H9 (cell line): ENCODE measurements around the gene TMEM47. TPM values are rescaled to one million over a fixed set of nuclear protein-coding genes. Genes with fewer than 3 reads are reported as not detected.
A peak's percentile ranks its signal among the peaks of the same experiment; 100 is the strongest.

ENCODE experiments used
- DNase-seq: peaks from one replicate; pipeline ENCODE4 v3.0.0-alpha.2; 2017
- H2AFZ ChIP-seq: one replicate; pipeline ENCODE4 v1.6.1; 2013; ENCODE audit warnings: mild to moderate bottlenecking, low read length, control low read depth, moderate library complexity
- H2AK5ac ChIP-seq: 2 replicates; pipeline ENCODE4 v1.6.1; 2013; ENCODE audit warnings: low read length, control low read depth, mixed read lengths; ENCODE audit not compliant: insufficient read length
- H2BK120ac ChIP-seq: one replicate; pipeline ENCODE4 v1.6.1; 2013; ENCODE audit warnings: low read depth, mild to moderate bottlenecking, low read length, control low read depth, inconsistent platforms; ENCODE audit not compliant: poor library complexity, severe bottlenecking
- H2BK12ac ChIP-seq: 2 replicates; pipeline ENCODE4 v1.6.1; 2013; ENCODE audit warnings: low read length, control low read depth, mixed read lengths, low read depth; ENCODE audit not compliant: insufficient read length
- H2BK15ac ChIP-seq: 2 replicates; pipeline ENCODE4 v1.6.1; 2013; ENCODE audit warnings: low read depth, low read length, control low read depth
- H2BK20ac ChIP-seq: one replicate; pipeline ENCODE4 v1.6.1; 2013; ENCODE audit warnings: low read depth, mild to moderate bottlenecking, low read length, control low read depth, inconsistent platforms; ENCODE audit not compliant: poor library complexity, severe bottlenecking
- H2BK5ac ChIP-seq: 2 replicates; pipeline ENCODE4 v1.6.1; 2013; ENCODE audit warnings: low read length, control low read depth, mixed read lengths; ENCODE audit not compliant: insufficient read length
- H3K14ac ChIP-seq: 2 replicates; pipeline ENCODE4 v1.6.1; 2013; ENCODE audit warnings: low read length, control low read depth; ENCODE audit not compliant: insufficient read depth
- H3K18ac ChIP-seq: 2 replicates; pipeline ENCODE4 v1.6.1; 2013; ENCODE audit warnings: low read depth, mild to moderate bottlenecking, mixed read lengths, low read length, control low read depth; ENCODE audit not compliant: insufficient read length
- H3K23ac ChIP-seq: 2 replicates; pipeline ENCODE4 v1.6.1; 2013; ENCODE audit warnings: low read length, control low read depth, mixed read lengths, low read depth; ENCODE audit not compliant: insufficient read length
- H3K23me2 ChIP-seq: 2 replicates; pipeline ENCODE4 v1.6.1; 2013; ENCODE audit warnings: low read depth, mild to moderate bottlenecking, mixed read lengths, low read length, control low read depth; ENCODE audit not compliant: insufficient read length, poor library complexity, severe bottlenecking
- H3K27ac ChIP-seq: 2 replicates; pipeline ENCODE4 v1.5.1; 2013; ENCODE audit warnings: low read length, control low read depth, mixed read lengths, low read depth; ENCODE audit not compliant: insufficient read length
- H3K27me3 ChIP-seq: 2 replicates; pipeline ENCODE4 v1.6.1; 2013; ENCODE audit warnings: low read length, control low read depth, inconsistent platforms; ENCODE audit not compliant: insufficient read depth
- H3K4ac ChIP-seq: 2 replicates; pipeline ENCODE4 v1.6.1; 2013; ENCODE audit warnings: low read depth, mild to moderate bottlenecking, control low read depth, inconsistent platforms, low read length, moderate library complexity
- H3K4me1 ChIP-seq: 2 replicates; pipeline ENCODE4 v1.6.1; 2013; ENCODE audit warnings: low read length, control low read depth, inconsistent platforms; ENCODE audit not compliant: insufficient read depth
- H3K4me2 ChIP-seq: 2 replicates; pipeline ENCODE4 v1.6.1; 2013; ENCODE audit warnings: low read length, control low read depth, mixed read lengths; ENCODE audit not compliant: insufficient read length, insufficient read depth
- H3K56ac ChIP-seq: 2 replicates; pipeline ENCODE4 v1.6.1; 2013; ENCODE audit warnings: low read depth, mild to moderate bottlenecking, mixed read lengths, low read length, control low read depth; ENCODE audit not compliant: insufficient read length
- H3K79me1 ChIP-seq: 2 replicates; pipeline ENCODE4 v1.6.1; 2013; ENCODE audit warnings: low read depth, mild to moderate bottlenecking, moderate library complexity, low read length, control low read depth, inconsistent platforms; ENCODE audit not compliant: insufficient read depth, poor library complexity, severe bottlenecking
- H3K79me2 ChIP-seq: 2 replicates; pipeline ENCODE4 v1.6.1; 2013; ENCODE audit warnings: low read length, control low read depth, inconsistent platforms; ENCODE audit not compliant: insufficient read depth
- H3K9ac ChIP-seq: 2 replicates; pipeline ENCODE4 v1.6.1; 2013; ENCODE audit warnings: low read length, control low read depth, mixed read lengths; ENCODE audit not compliant: insufficient read length; ENCODE audit errors: extremely low read depth
- H3K9me3 ChIP-seq: one replicate; pipeline ENCODE4 v1.6.1; 2013; ENCODE audit warnings: low read depth, low read length, inconsistent platforms; ENCODE audit not compliant: control insufficient read depth
- H3T11ph ChIP-seq: one replicate; pipeline ENCODE4 v1.6.1; 2013; ENCODE audit warnings: mild to moderate bottlenecking, low read length, control low read depth, inconsistent platforms
- H4K20me1 ChIP-seq: one replicate; pipeline ENCODE4 v1.6.1; 2013; ENCODE audit not compliant: control insufficient read depth, insufficient read length, insufficient read depth
- H4K5ac ChIP-seq: 2 replicates; pipeline ENCODE4 v1.6.1; 2013; ENCODE audit warnings: low read depth, mild to moderate bottlenecking, mixed read lengths, low read length, control low read depth; ENCODE audit not compliant: insufficient read length
- H4K8ac ChIP-seq: replicated peaks from 2 replicates; pipeline ENCODE4 v1.6.1; 2013; ENCODE audit warnings: low read length, control low read depth, mixed read lengths, low read depth; ENCODE audit not compliant: insufficient read length
- H4K91ac ChIP-seq: 2 replicates; pipeline ENCODE4 v1.6.1; 2013; ENCODE audit warnings: low read depth, mild to moderate bottlenecking, moderate library complexity, mixed read lengths, low read length, control low read depth; ENCODE audit not compliant: insufficient read length
- H3K27ac Mint-ChIP-seq, 3 experiments: 2 replicates in 2 of 3; 3 replicates in 1 of 3; pipeline ENCODE4 v1.8.0; 2020 to 2021; ENCODE audit warnings: mixed read lengths in 3 of 3, mild to moderate bottlenecking in 1 of 3, moderate library complexity in 1 of 3
- H3K27me3 Mint-ChIP-seq: 2 replicates; pipeline ENCODE4 v1.8.0; 2021; ENCODE audit warnings: low read depth, mild to moderate bottlenecking, moderate library complexity, mixed read lengths
- H3K36me3 Mint-ChIP-seq, 3 experiments: 2 replicates in 2 of 3; 3 replicates in 1 of 3; pipeline ENCODE4 v1.8.0; 2020 to 2021; ENCODE audit warnings: low read depth in 3 of 3, mixed read lengths in 3 of 3; ENCODE audit not compliant: insufficient read depth in 1 of 3
- H3K4me1 Mint-ChIP-seq, 2 experiments: 2 replicates each; pipeline ENCODE4 v1.8.0; 2020; ENCODE audit warnings: mixed read lengths in 2 of 2
- H3K4me3 Mint-ChIP-seq, 2 experiments: 2 replicates in 1 of 2; 3 replicates in 1 of 2; pipeline ENCODE4 v1.8.0; 2020 to 2021; ENCODE audit warnings: mild to moderate bottlenecking in 2 of 2, mixed read lengths in 2 of 2, moderate library complexity in 1 of 2
- H3K9me3 Mint-ChIP-seq, 2 experiments: 2 replicates in 1 of 2; 3 replicates in 1 of 2; pipeline ENCODE4 v1.8.0; 2020; ENCODE audit warnings: mild to moderate bottlenecking in 2 of 2, mixed read lengths in 2 of 2, moderate library complexity in 1 of 2
- CTCF ChIP-seq: fragments of 200-600 bp; sonication (generic); conservative IDR thresholded peaks from 3 replicates; pipeline ENCODE4 v1.8.0; 2021; ENCODE audit warnings: antibody characterized with exemption, mild to moderate bottlenecking
- WGBS: extraction: QIAGEN DNeasy Blood & Tissue Kit; methylation state at CpG from one replicate; pipeline ENCODE4 v1.1.7; 2013; ENCODE audit warnings: missing lambda C conversion rate, low lambda C conversion rate, mixed read lengths; ENCODE audit not compliant: insufficient read length; ENCODE audit errors: extremely low coverage; 5-methylcytosine and 5-hydroxymethylcytosine counted together
- total RNA-seq: library from RNA; stranded (reverse); gene quantifications from 2 replicates; pipeline ENCODE4 v1.2.1, GENCODE V29; 2021

Gene TMEM47
- total RNA-seq, 1 experiment from 2014 or later = 26.0 TPM

- Histone ChIP-seq H2BK12ac (no peak overlapping the region), H3T11ph (no peak overlapping the region), H3K27me3 (no peaks in the 10 kb centered on the region), H2BK20ac (no peak overlapping the region), H3K79me2 (peaks cover 5% of the 10 kb centered on the region; the same call in 1 of the 2 replicates), H4K8ac (no peak overlapping the region), H2BK5ac (no peak overlapping the region), H2BK120ac (no peak overlapping the region), H3K23me2 (no peaks in the 10 kb centered on the region), H3K4me1 (no peaks in the 10 kb centered on the region), H3K4me2 (no peak overlapping the region), H3K56ac (no peak overlapping the region), H3K27ac (no peak overlapping the region), H3K9ac (no peak overlapping the region), H3K79me1 (no peaks in the 10 kb centered on the region), H2AK5ac (no peak overlapping the region), H2AFZ (no peak overlapping the region), H3K18ac (no peak overlapping the region), H4K20me1 (no peaks in the 10 kb centered on the region), H3K23ac (no peak overlapping the region), H4K91ac (no peak overlapping the region), H4K5ac (no peak overlapping the region), H3K14ac (no peak overlapping the region), H2BK15ac (no peak overlapping the region), H3K9me3 (no peaks in the 10 kb centered on the region), H3K4ac (no peak overlapping the region)
- no peak for DNase-seq
- Mint-ChIP-seq H3K36me3 (peaks cover 2 to 15% (median 4%) of the 10 kb centered on the region in 3 experiments; a peak in 4 of 7 replicates), H3K27ac (no peak overlapping the region), H3K4me3 (no peak overlapping the region), H3K27me3 (no peaks in the 10 kb centered on the region), H3K4me1 (peaks cover 12 to 22% of the 10 kb centered on the region in 2 experiments), H3K9me3 (peaks cover 0 to 41% of the 10 kb centered on the region in 2 experiments; a peak in 3 of 5 replicates)
- TF ChIP-seq CTCF = peak; percentile 74
- no CpG with 5 or more reads among the region's 1 CpG for WGBS
These were observed 19.0 kb downstream of the TMEM47 start for GRCh38 chrX:34638116-34638515.
